Thoracic aorta (tissue), 2 donors: ENCODE measurements around the gene SYNE1. TPM values are rescaled to one million over a fixed set of nuclear protein-coding genes. Genes with fewer than 3 reads are reported as not detected.
"Not testable (repeated sequence)": the region's sequence is repeated elsewhere in the genome, so short reads cannot be mapped to it uniquely, and the experiment has no call there.

Experiments used
- ATAC-seq: fragments of 150-250 bp; one replicate; pipeline ENCODE4 v1.8.0; 2017; ENCODE audit warnings: low read depth; ENCODE audit not compliant: insufficient number of reproducible peaks, low FRiP score
- DNase-seq: peaks from one replicate; pipeline ENCODE4 v3.0.0-alpha.2; 2020; ENCODE audit warnings: low spot score
- H3K27ac ChIP-seq, 2 donors: fragments of 200-600 bp; sonication (generic); 1 replicate in 1 of 2; 2 replicates in 1 of 2; pipeline ENCODE4 v1.5.1; 2016; ENCODE audit warnings: mild to moderate bottlenecking in 2 of 2, moderate library complexity in 2 of 2
- H3K27me3 ChIP-seq: fragments of 200-600 bp; sonication (generic); replicated peaks from 2 replicates; pipeline ENCODE4 v1.6.0; 2016; ENCODE audit warnings: mild to moderate bottlenecking; ENCODE audit not compliant: insufficient read depth
- H3K36me3 ChIP-seq: fragments of 200-600 bp; sonication (generic); one replicate; pipeline ENCODE4 v1.5.1; 2016
- H3K4me1 ChIP-seq, 2 donors: fragments of 200-600 bp; sonication (generic); 1 replicate in 1 of 2; 2 replicates in 1 of 2; pipeline versions ENCODE4 v1.5.1 to v1.6.0; 2016; ENCODE audit warnings: low read depth in 2 of 2, mild to moderate bottlenecking in 1 of 2; ENCODE audit not compliant: control insufficient read depth in 1 of 2
- H3K4me3 ChIP-seq: fragments of 200-600 bp; sonication (generic); 2 replicates; pipeline ENCODE4 v1.5.1; 2016; ENCODE audit warnings: mild to moderate bottlenecking
- H3K9me3 ChIP-seq: fragments of 200-600 bp; sonication (generic); 2 replicates; pipeline ENCODE4 v1.5.1; 2016
- CTCF ChIP-seq: fragments of 200-600 bp; sonication (generic); IDR thresholded peaks from one replicate; pipeline ENCODE4 v1.5.1; 2019; ENCODE audit warnings: antibody characterized with exemption
- total RNA-seq, 2 donors: library from RNA; depleted of rRNA; stranded (reverse); fragments of >200 nt; gene quantifications; one replicate each; pipeline versions ENCODE4 v1.1.0 to v1.2.3, GENCODE V29; 2016

SYNE1 gene
- total RNA-seq, 2 donors from 2014 or later: 462 to 552 TPM

GRCh38 chr6:152625213-152625612 lies 11.9 kb downstream of the SYNE1 start:
- Histone ChIP-seq H3K27me3 (no peaks in the 10 kb centered on the region), H3K9me3 (no peaks in the 10 kb centered on the region), H3K27ac (no peak overlapping the region), H3K4me1 (no peaks in the 10 kb centered on the region), H3K4me3 (no peak overlapping the region), H3K36me3 (no peaks in the 10 kb centered on the region)
- DNase-seq (no peak), ATAC-seq (no peak)
- no peak for TF ChIP-seq CTCF

- not testable (repeated sequence) for H3K9me3 ChIP-seq, H3K27me3 ChIP-seq, H3K27ac ChIP-seq, H3K4me1 ChIP-seq, H3K4me3 ChIP-seq, ATAC-seq, H3K36me3 ChIP-seq, DNase-seq
These were observed 22.4 kb downstream of the SYNE1 start for GRCh38 chr6:152614776-152615175.

GRCh38 chr6:152609125-152609670 lies 28.0 kb downstream of the SYNE1 start:
- TF ChIP-seq CTCF: no peak
- no peak for DNase-seq
- Histone ChIP-seq H3K4me1 (no peaks in the 10 kb centered on the region), H3K27me3 (no peaks in the 10 kb centered on the region), H3K36me3 (no peaks in the 10 kb centered on the region), H3K4me3 (no peak overlapping the region), H3K27ac (no peak overlapping the region), H3K9me3 (no peaks in the 10 kb centered on the region)
- no peak for ATAC-seq

- no peak for ATAC-seq
- no peak overlapping the region for H3K27ac ChIP-seq
- no peak for TF ChIP-seq CTCF
These were observed 31.2 kb downstream of the SYNE1 start for GRCh38 chr6:152605941-152606340.

GRCh38 chr6:152605342-152605741 lies 31.8 kb downstream of the SYNE1 start:
- Histone ChIP-seq H3K27ac (no peak overlapping the region), H3K4me1 (no peaks in the 10 kb centered on the region), H3K4me3 (no peak overlapping the region), H3K36me3 (no peaks in the 10 kb centered on the region), H3K27me3 (no peaks in the 10 kb centered on the region), H3K9me3 (no peaks in the 10 kb centered on the region)
- no peak for ATAC-seq
- TF ChIP-seq CTCF: no peak
- no peak for DNase-seq

More at GRCh38 chr6:152605941-152606340, 31.2 kb downstream of the SYNE1 start:
- no peaks in the 10 kb centered on the region for H3K9me3 ChIP-seq
- DNase-seq: no peak
- H3K4me1 ChIP-seq: no peaks in the 10 kb centered on the region
- no peaks in the 10 kb centered on the region for H3K27me3 ChIP-seq
- no peak overlapping the region for H3K4me3 ChIP-seq
- no peaks in the 10 kb centered on the region for H3K36me3 ChIP-seq

- Histone ChIP-seq H3K4me1 (no peaks in the 10 kb centered on the region), H3K9me3 (no peaks in the 10 kb centered on the region), H3K27me3 (no peaks in the 10 kb centered on the region), H3K27ac (no peak overlapping the region), H3K4me3 (no peak overlapping the region), H3K36me3 (no peaks in the 10 kb centered on the region)
- no peak for DNase-seq
- no peak for ATAC-seq
- no peak for TF ChIP-seq CTCF
These were observed 33.3 kb downstream of the SYNE1 start for GRCh38 chr6:152603911-152604310.
